Upper lobe of right lung (tissue), 1 donor: ENCODE data around the gene TFB1M. TPM values are rescaled to one million over a fixed set of nuclear protein-coding genes. Genes with fewer than 3 reads are reported as not detected.

Source experiments
- ATAC-seq: fragments of 200-7000 bp; cut with Tn5 transposase; one replicate; pipeline ENCODE4 v1.9.1; 2020; ENCODE audit warnings: mild to moderate bottlenecking, moderate library complexity
- DNase-seq: peaks from one replicate; pipeline ENCODE4 v3.0.0-alpha.2; 2020
- H3K27ac ChIP-seq: fragments of 200-600 bp; one replicate; pipeline ENCODE4 v1.8.0; 2022
- H3K27me3 ChIP-seq: fragments of 200-600 bp; one replicate; pipeline ENCODE4 v1.8.0; 2022; ENCODE audit warnings: mild to moderate bottlenecking
- H3K36me3 ChIP-seq: fragments of 200-600 bp; one replicate; pipeline ENCODE4 v1.8.0; 2022
- H3K4me1 ChIP-seq: fragments of 200-600 bp; one replicate; pipeline ENCODE4 v1.8.0; 2022
- H3K4me3 ChIP-seq: fragments of 200-600 bp; one replicate; pipeline ENCODE4 v1.8.0; 2022; ENCODE audit warnings: mild to moderate bottlenecking
- H3K9me3 ChIP-seq: fragments of 200-600 bp; one replicate; pipeline ENCODE4 v1.8.0; 2022
- CTCF ChIP-seq: fragments of 200-600 bp; IDR thresholded peaks from one replicate; pipeline ENCODE4 v1.8.0; 2022; ENCODE audit warnings: antibody characterized with exemption
- intact Hi-C: fragments of 100-400 bp; cut with DNase I; formaldehyde crosslinking; loops from one replicate; pipeline ENCODE4 v1.11.0; 2022
- total RNA-seq: library from RNA; stranded (reverse); fragmentation: NEBNext Ultra II Directional; extraction: Animal tissue kit (Norgen Biotek cat#: 25700); gene quantifications from one replicate; pipeline ENCODE4 v1.2.1, GENCODE V29; 2021
- donor health status: DM: no; HTN: yes; CAD: no; lungs with severe emphysema.

The TFB1M gene
- total RNA-seq, 1 donor from 2014 or later, result 18.6 TPM

GRCh38 chr6:155351273-155352129 lies 37.2 kb upstream of the TFB1M start:
- Histone ChIP-seq H3K9me3 (peaks cover 5% of the 10 kb centered on the region), H3K36me3 (no peaks in the 10 kb centered on the region), H3K4me3 (no peak overlapping the region), H3K4me1 (no peaks in the 10 kb centered on the region), H3K27ac (no peak overlapping the region), H3K27me3 (no peaks in the 10 kb centered on the region)
- ATAC-seq, result no peak
- intact Hi-C loops, result no loop called here
- DNase-seq, result no peak
- no peak for TF ChIP-seq CTCF

GRCh38 chr6:155349956-155350355 lies 35.7 kb upstream of the TFB1M start:
- ATAC-seq, result no peak
- H3K27me3 ChIP-seq, result no peaks in the 10 kb centered on the region
- intact Hi-C loops, result no loop called here
- peaks cover 5% of the 10 kb centered on the region for H3K9me3 ChIP-seq
- no peaks in the 10 kb centered on the region for H3K36me3 ChIP-seq
- H3K4me3 ChIP-seq, result no peak overlapping the region
- no peak for DNase-seq
- no peak overlapping the region for H3K27ac ChIP-seq
- TF ChIP-seq CTCF, result no peak
- H3K4me1 ChIP-seq, result no peaks in the 10 kb centered on the region

- H3K27me3 ChIP-seq, result no peaks in the 10 kb centered on the region
- TF ChIP-seq CTCF, result no peak
Observed at GRCh38 chr6:155349129-155349528, 34.8 kb upstream of the TFB1M start.

GRCh38 chr6:155347800-155348199 lies 33.5 kb upstream of the TFB1M start:
- H3K36me3 ChIP-seq, result no peaks in the 10 kb centered on the region
- no peaks in the 10 kb centered on the region for H3K27me3 ChIP-seq
- H3K4me3 ChIP-seq, result no peak overlapping the region
- intact Hi-C loops, result no loop called here
- no peak for TF ChIP-seq CTCF
- ATAC-seq, result no peak
- no peak for DNase-seq
- no peaks in the 10 kb centered on the region for H3K4me1 ChIP-seq
- no peaks in the 10 kb centered on the region for H3K9me3 ChIP-seq
- no peak overlapping the region for H3K27ac ChIP-seq

More at GRCh38 chr6:155349129-155349528, 34.8 kb upstream of the TFB1M start:
- ATAC-seq (no peak), DNase-seq (no peak)
- no peaks in the 10 kb centered on the region for H3K4me1 ChIP-seq
- H3K9me3 ChIP-seq, result peaks cover 2% of the 10 kb centered on the region
- no peak overlapping the region for H3K4me3 ChIP-seq
- H3K27ac ChIP-seq, result no peak overlapping the region
- intact Hi-C loops, result no loop called here
- H3K36me3 ChIP-seq, result no peaks in the 10 kb centered on the region

- Histone ChIP-seq H3K36me3 (no peaks in the 10 kb centered on the region), H3K27ac (no peak overlapping the region), H3K4me1 (no peaks in the 10 kb centered on the region), H3K27me3 (no peaks in the 10 kb centered on the region), H3K9me3 (no peaks in the 10 kb centered on the region), H3K4me3 (no peak overlapping the region)
- intact Hi-C loops, result no loop called here
- TF ChIP-seq CTCF, result no peak
- DNase-seq (no peak), ATAC-seq (no peak)
Observed at GRCh38 chr6:155346957-155347356, 32.7 kb upstream of the TFB1M start.
